ENCODE results near the gene INPP5A. TPM values are rescaled to one million over a fixed set of nuclear protein-coding genes. Genes with fewer than 3 reads are reported as not detected.

The INPP5A gene
- total and polyA plus RNA-seq, 10 of the 15 experiments (the other 5 are each of a cell fraction or from before 2014, with no cell fraction given) = 0.52 to 15.0 (median 6.3) TPM

DNA sequence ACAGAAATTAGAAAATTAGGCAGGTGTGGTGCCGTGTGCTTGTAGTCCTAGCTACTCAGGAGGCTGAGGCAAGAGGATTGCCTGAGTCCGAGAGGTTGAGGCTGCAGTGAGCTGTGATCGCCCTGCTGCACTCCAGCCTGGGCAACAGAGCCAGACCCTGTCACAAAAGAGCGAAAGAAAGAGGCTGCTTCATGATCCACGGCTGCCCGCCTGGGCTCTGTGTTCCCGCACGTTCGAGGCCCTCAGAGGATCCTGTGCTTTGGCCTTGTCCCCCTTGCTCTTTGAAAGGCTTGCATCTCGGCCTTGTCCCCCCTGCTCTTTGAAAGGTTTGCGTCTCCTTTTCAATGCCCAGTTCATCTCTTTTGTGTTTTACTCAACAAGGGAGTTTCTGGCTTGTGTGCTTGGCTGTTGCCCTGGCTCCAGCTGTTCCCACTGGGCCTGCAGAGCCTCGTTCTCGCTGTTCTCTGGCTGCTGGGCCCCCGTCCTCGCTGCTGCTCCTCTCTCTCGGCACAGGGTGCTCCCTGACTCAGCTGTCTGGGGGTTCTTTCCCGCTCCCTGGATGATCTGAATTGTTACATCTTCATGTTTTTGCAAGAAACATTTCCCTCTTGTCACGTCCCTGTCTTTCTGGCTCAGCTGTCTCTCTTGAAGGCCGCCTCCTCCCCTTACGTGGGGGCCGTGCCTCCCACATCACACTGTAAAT is 45.1 kb upstream of the INPP5A start:
- no peaks in the 10 kb centered on the region for H3K36me3 ChIP-seq (ENCODE audit: control insufficient read depth in 2 of 2, insufficient read depth in 2 of 2, low read length in 1 of 2)
- H3K4me1 ChIP-seq (ENCODE audit: control insufficient read depth, insufficient read depth, low read length) = no peaks in the 10 kb centered on the region
- DNase-seq (ENCODE audit: low read depth, low spot score) (no peak), FAIRE-seq (no peak), ATAC-seq (no peak)
- in situ Hi-C loops (cut with MboI) = no loop called here
- 42% methylated on average over 21 of the region's 21 CpGs for WGBS (ENCODE audit: insufficient coverage, insufficient replicate concordance, low lambda C conversion rate, missing lambda C conversion rate)
- H3K9ac ChIP-seq (ENCODE audit: control insufficient read depth, insufficient read depth, low read length) = no peak overlapping the region
- no peak overlapping the region for H3K27ac ChIP-seq (ENCODE audit: control insufficient read depth, insufficient read depth)
- no peaks in the 10 kb centered on the region for H4K20me1 ChIP-seq (ENCODE audit: control insufficient read depth, insufficient read depth)
- no peak for TF ChIP-seq CHD1 (IDR thresholded peaks at IDR 0.05; ENCODE audit: low read depth, low read length)
- TF ChIP-seq NR2F1 (conservative IDR thresholded peaks at IDR 0.05) = no peak
- TF ChIP-seq, protein P1, sequence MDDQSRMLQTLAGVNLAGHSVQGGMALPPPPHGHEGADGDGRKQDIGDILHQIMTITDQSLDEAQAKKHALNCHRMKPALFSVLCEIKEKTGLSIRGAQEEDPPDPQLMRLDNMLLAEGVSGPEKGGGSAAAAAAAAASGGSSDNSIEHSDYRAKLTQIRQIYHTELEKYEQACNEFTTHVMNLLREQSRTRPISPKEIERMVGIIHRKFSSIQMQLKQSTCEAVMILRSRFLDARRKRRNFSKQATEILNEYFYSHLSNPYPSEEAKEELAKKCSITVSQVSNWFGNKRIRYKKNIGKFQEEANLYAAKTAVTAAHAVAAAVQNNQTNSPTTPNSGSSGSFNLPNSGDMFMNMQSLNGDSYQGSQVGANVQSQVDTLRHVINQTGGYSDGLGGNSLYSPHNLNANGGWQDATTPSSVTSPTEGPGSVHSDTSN (IDR thresholded peaks at IDR 0.05; ENCODE audit: insufficient replicate concordance, low read depth, low read length) = no peak
- no peak for TF ChIP-seq SP1 (IDR thresholded peaks at IDR 0.05; ENCODE audit: low read depth, low read length)
- no peak for TF ChIP-seq ZNF274 (IDR thresholded peaks at IDR 0.05; ENCODE audit: insufficient read depth, insufficient read length)
- TF ChIP-seq SMAD5 (IDR thresholded peaks at IDR 0.05; ENCODE audit: low read depth) = no peak
- no peak for TF ChIP-seq EGR1 (IDR thresholded peaks at IDR 0.05; ENCODE audit: borderline replicate concordance in 1 of 2, low read depth in 2 of 2, low read length in 2 of 2)
- no peak for TF ChIP-seq IKZF2 (IDR thresholded peaks at IDR 0.05)
- TF ChIP-seq, protein P2, sequence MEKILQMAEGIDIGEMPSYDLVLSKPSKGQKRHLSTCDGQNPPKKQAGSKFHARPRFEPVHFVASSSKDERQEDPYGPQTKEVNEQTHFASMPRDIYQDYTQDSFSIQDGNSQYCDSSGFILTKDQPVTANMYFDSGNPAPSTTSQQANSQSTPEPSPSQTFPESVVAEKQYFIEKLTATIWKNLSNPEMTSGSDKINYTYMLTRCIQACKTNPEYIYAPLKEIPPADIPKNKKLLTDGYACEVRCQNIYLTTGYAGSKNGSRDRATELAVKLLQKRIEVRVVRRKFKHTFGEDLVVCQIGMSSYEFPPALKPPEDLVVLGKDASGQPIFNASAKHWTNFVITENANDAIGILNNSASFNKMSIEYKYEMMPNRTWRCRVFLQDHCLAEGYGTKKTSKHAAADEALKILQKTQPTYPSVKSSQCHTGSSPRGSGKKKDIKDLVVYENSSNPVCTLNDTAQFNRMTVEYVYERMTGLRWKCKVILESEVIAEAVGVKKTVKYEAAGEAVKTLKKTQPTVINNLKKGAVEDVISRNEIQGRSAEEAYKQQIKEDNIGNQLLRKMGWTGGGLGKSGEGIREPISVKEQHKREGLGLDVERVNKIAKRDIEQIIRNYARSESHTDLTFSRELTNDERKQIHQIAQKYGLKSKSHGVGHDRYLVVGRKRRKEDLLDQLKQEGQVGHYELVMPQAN (conservative IDR thresholded peaks at IDR 0.05) = no peak
- TF ChIP-seq TBL1XR1 (IDR thresholded peaks at IDR 0.05; ENCODE audit: low read depth, low read length) = no peak
- no peak for TF ChIP-seq SREBF1 (IDR thresholded peaks at IDR 0.05; ENCODE audit: low read length)
- no peak for TF ChIP-seq HDAC6 (IDR thresholded peaks at IDR 0.05; ENCODE audit: unreplicated experiment)
- TF ChIP-seq, protein P3, sequence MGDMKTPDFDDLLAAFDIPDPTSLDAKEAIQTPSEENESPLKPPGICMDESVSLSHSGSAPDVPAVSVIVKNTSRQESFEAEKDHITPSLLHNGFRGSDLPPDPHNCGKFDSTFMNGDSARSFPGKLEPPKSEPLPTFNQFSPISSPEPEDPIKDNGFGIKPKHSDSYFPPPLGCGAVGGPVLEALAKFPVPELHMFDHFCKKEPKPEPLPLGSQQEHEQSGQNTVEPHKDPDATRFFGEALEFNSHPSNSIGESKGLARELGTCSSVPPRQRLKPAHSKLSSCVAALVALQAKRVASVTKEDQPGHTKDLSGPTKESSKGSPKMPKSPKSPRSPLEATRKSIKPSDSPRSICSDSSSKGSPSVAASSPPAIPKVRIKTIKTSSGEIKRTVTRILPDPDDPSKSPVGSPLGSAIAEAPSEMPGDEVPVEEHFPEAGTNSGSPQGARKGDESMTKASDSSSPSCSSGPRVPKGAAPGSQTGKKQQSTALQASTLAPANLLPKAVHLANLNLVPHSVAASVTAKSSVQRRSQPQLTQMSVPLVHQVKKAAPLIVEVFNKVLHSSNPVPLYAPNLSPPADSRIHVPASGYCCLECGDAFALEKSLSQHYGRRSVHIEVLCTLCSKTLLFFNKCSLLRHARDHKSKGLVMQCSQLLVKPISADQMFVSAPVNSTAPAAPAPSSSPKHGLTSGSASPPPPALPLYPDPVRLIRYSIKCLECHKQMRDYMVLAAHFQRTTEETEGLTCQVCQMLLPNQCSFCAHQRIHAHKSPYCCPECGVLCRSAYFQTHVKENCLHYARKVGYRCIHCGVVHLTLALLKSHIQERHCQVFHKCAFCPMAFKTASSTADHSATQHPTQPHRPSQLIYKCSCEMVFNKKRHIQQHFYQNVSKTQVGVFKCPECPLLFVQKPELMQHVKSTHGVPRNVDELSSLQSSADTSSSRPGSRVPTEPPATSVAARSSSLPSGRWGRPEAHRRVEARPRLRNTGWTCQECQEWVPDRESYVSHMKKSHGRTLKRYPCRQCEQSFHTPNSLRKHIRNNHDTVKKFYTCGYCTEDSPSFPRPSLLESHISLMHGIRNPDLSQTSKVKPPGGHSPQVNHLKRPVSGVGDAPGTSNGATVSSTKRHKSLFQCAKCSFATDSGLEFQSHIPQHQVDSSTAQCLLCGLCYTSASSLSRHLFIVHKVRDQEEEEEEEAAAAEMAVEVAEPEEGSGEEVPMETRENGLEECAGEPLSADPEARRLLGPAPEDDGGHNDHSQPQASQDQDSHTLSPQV (IDR thresholded peaks at IDR 0.05) = no peak
- no peak for TF ChIP-seq NFYB (IDR thresholded peaks at IDR 0.05; ENCODE audit: insufficient read depth, low read depth, low read length)
- TF ChIP-seq DPF2 (IDR thresholded peaks at IDR 0.05) = no peak
- TF ChIP-seq, protein P4, sequence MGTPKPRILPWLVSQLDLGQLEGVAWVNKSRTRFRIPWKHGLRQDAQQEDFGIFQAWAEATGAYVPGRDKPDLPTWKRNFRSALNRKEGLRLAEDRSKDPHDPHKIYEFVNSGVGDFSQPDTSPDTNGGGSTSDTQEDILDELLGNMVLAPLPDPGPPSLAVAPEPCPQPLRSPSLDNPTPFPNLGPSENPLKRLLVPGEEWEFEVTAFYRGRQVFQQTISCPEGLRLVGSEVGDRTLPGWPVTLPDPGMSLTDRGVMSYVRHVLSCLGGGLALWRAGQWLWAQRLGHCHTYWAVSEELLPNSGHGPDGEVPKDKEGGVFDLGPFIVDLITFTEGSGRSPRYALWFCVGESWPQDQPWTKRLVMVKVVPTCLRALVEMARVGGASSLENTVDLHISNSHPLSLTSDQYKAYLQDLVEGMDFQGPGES (IDR thresholded peaks at IDR 0.05) = no peak
- ChIA-PET CTCF (no interaction called here), POLR2A (no interaction called here), RAD21 (ENCODE audit: unreplicated experiment) (no interaction called here), SMC1A (ENCODE audit: uncharacterized antibody, unreplicated experiment) (no interaction called here)
- H3K79me2 ChIP-seq (ENCODE audit: control insufficient read depth, insufficient read depth, low read length) = no peaks in the 10 kb centered on the region
- H3K4me3 ChIP-seq = no peak overlapping the region
- intact Hi-C loops (cut with micrococcal nuclease; ENCODE audit: unreplicated experiment) = no loop called here
- peaks cover 0 to 2% of the 10 kb centered on the region in 2 experiments; a peak in 1 of 4 replicates for H3K27me3 ChIP-seq (replicated peaks in 1 of 2; ENCODE audit: control insufficient read depth in 2 of 2, insufficient read depth in 2 of 2, low read length in 1 of 2)
- no TSS peak for BruUV-seq (replicated peaks)
- H3K4me2 ChIP-seq (ENCODE audit: control insufficient read depth, insufficient read depth) = no peak overlapping the region
- no peak overlapping the region for H2AFZ ChIP-seq (ENCODE audit: control insufficient read depth, low read depth, low read length)
- no peaks in the 10 kb centered on the region; the same call in 2 of the 3 replicates for H3K9me3 ChIP-seq (replicated peaks; ENCODE audit: control insufficient read depth, insufficient read depth, low read length)

All from GM12878 (cell line).